GM10266 (cell line): ENCODE measurements around the gene ECT2L.

Experiments used
- DNase-seq: peaks from one replicate; pipeline ENCODE4 v3.0.0; 2012; ENCODE audit errors: extremely low spot score
- CTCF ChIP-seq: IDR thresholded peaks from 2 replicates; pipeline ENCODE4 v1.5.1; 2012; ENCODE audit warnings: mild to moderate bottlenecking, low read depth; ENCODE audit not compliant: control insufficient read depth, insufficient read depth; ENCODE audit errors: missing control alignments

The ECT2L gene

GRCh38 chr6:138863321-138863720 is 67.4 kb downstream of the ECT2L start:
- TF ChIP-seq CTCF: no peak
- DNase-seq: no peak

DNA sequence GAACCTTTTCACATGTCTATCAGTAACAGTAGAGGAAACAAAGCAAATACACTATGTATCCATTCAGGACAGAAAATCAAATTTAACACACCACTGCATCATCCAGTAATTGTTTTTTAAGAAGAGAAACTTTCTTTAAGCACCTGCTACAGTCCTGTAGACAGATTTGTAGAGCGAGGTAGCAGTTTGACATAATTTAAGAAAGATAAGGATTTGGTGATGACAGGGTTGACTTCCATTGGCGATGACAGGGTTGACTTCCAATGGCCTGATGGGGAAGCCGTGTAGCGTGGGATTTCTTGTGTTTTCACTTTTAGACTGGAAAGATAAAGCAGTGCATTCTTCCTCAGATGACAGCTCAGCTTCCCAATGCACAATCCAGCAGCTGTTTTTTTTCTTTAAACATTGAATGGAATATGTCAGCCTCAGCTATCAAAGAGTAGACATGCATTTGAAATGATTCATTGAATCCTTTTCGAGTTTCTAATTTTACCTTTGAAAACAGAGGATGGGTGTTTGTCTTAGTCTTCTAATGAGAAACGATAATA is 68.5 kb downstream of the ECT2L start:
- DNase-seq: no peak
- TF ChIP-seq CTCF: no peak

DNA sequence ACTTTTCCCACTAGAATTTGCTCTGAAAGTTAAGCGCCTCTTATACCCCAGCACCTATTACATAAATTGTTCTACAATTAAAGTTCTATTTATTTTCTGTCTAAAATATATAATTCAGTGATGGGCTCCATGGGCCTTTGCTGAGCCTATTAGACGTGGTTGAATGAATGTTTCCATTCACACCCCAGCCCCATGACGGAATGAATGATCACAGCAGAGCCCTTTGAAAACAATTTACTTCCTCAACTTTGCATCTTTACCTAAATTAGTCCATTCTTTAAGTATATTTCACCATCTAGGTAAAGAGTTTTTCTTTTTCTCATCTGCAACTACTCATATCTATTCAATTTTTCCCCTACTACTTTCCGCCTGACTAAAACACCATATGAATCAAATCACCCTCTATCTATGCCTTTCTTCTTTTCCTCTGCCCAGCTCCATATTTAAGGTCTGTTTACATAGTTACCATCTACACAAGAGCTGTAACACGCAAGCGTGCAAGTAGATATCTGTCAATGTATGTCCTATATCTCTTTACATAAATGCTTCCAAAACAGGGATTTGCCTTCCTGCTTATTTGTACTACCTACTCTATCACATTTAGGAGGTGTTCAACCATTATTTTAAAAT is 69.7 kb downstream of the ECT2L start:
- TF ChIP-seq CTCF: no peak
- DNase-seq: no peak

- TF ChIP-seq CTCF: no peak
- DNase-seq: no peak
Observed at GRCh38 chr6:138868181-138868580, 72.3 kb downstream of the ECT2L start.

DNA sequence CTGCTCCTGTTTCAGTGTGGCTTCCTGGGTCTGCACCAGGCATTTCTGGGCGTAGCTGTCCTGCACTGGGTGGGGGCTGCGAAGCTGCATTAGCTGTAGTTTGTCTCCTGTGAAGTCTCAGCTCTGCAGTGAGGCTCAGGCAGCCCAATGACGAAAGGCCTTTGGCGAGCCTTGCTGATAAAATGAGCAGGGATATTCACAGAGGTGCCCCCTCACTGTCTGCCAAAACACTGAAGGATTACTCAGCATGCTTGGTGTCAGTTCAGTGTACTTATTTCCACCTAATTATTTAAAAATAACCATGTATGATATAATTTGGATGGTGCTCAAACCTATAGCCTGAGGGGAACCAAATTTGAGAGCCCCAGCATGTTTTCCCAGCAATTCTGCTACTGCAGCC is 73.5 kb downstream of the ECT2L start:
- no peak for TF ChIP-seq CTCF
- no peak for DNase-seq

DNA sequence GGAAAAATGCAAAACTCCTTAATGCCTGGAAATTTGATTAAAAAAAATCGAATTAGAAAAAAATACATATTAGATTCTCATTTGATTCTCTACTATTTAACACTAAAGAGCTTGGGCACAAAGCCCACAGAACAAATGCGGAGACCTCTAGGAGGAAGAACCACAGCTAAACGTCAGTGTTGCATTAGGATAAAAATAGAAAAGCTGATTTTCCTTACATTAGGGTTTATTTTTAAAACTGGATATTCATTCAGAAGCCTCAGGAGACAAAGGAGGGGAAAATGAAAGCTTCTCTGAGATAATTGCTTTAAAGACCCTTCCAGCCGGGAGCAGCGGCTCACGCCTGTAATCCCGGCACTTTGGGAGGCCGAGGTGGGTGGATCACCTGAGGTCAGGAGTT is 77.3 kb downstream of the ECT2L start:
- no peak for TF ChIP-seq CTCF
- DNase-seq: no peak

GRCh38 chr6:138882369-138883017 is 86.6 kb downstream of the ECT2L start:
- no peak for TF ChIP-seq CTCF
- DNase-seq: peak; percentile 56
